ENCODE results near the gene WSB2. TPM values are rescaled to one million over a fixed set of nuclear protein-coding genes. Genes with fewer than 3 reads are reported as not detected.
"Not testable (repeated sequence)": the region's sequence is repeated elsewhere in the genome, so short reads cannot be mapped to it uniquely, and the experiment has no call there.

Gene WSB2
- total RNA-seq, 1 donor from 2014 or later = 46.0 TPM

DNA sequence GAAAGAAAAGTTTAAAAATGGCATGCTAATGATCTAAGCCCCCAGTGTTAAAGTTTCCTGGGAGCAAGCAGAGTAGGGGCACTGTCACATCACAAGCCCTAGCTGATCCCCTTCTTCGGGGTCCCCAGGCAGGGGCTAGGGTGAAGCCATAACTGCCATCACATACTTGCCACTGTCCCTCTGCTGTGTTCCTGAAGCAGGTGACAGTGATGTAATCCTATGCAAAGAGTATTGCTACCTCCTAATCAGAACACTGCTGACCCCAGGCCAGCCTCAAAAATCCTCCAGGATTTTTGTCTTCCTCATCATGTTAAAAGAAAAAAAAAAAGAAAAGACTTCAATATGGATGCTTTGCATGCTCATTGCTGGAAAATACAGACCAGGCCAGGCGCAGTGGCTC is 45.7 kb downstream of the WSB2 start:
- H3K27ac Mint-ChIP-seq = no peak overlapping the region
- H3K27me3 Mint-ChIP-seq = no peaks in the 10 kb centered on the region
- TF ChIP-seq, protein P1, sequence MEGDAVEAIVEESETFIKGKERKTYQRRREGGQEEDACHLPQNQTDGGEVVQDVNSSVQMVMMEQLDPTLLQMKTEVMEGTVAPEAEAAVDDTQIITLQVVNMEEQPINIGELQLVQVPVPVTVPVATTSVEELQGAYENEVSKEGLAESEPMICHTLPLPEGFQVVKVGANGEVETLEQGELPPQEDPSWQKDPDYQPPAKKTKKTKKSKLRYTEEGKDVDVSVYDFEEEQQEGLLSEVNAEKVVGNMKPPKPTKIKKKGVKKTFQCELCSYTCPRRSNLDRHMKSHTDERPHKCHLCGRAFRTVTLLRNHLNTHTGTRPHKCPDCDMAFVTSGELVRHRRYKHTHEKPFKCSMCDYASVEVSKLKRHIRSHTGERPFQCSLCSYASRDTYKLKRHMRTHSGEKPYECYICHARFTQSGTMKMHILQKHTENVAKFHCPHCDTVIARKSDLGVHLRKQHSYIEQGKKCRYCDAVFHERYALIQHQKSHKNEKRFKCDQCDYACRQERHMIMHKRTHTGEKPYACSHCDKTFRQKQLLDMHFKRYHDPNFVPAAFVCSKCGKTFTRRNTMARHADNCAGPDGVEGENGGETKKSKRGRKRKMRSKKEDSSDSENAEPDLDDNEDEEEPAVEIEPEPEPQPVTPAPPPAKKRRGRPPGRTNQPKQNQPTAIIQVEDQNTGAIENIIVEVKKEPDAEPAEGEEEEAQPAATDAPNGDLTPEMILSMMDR (conservative IDR thresholded peaks at IDR 0.05) = no peak
- no peak overlapping the region for H3K4me3 Mint-ChIP-seq
- peaks cover 15% of the 10 kb centered on the region for H3K4me1 Mint-ChIP-seq (ENCODE audit: unreplicated experiment)
- no peaks in the 10 kb centered on the region for H3K36me3 Mint-ChIP-seq
- no peaks in the 10 kb centered on the region for H3K9me3 Mint-ChIP-seq
- DNase-seq (ENCODE audit: extremely low spot score, unreplicated experiment) = no peak

DNA sequence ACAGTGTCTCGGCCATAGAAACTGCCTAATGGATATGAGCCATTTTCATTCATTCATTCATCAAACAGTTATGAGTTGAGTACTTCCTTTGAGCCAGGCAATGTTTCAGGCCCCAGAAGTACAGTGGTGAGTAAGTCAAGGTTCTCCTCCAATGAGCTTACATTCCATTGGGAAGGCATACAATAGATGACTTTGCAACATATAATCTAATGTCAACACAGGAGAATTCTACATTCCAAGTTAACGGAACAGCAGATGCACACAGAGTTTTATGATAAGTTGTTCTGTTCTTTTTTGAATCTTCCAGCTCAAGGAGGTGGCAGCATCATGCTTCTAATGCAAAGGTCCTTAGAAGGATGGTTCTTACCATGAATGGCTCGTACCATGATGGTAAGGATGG is 47.7 kb downstream of the WSB2 start:
- peaks cover 15% of the 10 kb centered on the region for H3K4me1 Mint-ChIP-seq (ENCODE audit: unreplicated experiment)
- no peak overlapping the region for H3K27ac Mint-ChIP-seq

DNA sequence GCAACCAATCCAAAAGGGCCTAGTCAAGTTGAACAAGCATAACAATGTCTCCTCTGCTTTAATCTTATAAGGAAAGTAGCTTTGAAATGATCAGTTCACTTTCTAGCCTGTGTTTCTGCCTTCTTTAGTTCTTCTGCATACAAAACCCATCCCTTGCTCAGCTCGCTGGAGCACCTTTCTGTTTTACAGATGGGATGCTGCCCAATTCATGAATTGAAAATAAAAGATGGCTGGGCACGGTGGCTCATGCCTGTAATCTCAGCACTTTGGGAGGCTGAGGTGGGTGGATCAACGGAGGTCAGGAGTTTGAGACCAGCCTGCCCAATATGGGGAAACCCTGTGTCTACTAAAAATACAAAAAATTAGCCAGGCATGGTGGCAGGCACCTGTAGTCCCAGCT is 49.0 kb downstream of the WSB2 start:
- Mint-ChIP-seq H3K36me3 (no peaks in the 10 kb centered on the region), H3K27ac (no peak overlapping the region), H3K9me3 (no peaks in the 10 kb centered on the region), H3K4me1 (ENCODE audit: unreplicated experiment) (peaks cover 9% of the 10 kb centered on the region), H3K27me3 (no peaks in the 10 kb centered on the region), H3K4me3 (no peak overlapping the region)
- TF ChIP-seq, protein P1 (conservative IDR thresholded peaks at IDR 0.05) = no peak
- DNase-seq (ENCODE audit: extremely low spot score, unreplicated experiment) = no peak

More for the DNA sequence above, 47.7 kb downstream of the WSB2 start:
- TF ChIP-seq, protein P1 (conservative IDR thresholded peaks at IDR 0.05) = no peak
- Mint-ChIP-seq H3K9me3 (no peaks in the 10 kb centered on the region), H3K27me3 (no peaks in the 10 kb centered on the region), H3K4me3 (no peak overlapping the region), H3K36me3 (no peaks in the 10 kb centered on the region)
- DNase-seq (ENCODE audit: extremely low spot score, unreplicated experiment) = no peak

DNA sequence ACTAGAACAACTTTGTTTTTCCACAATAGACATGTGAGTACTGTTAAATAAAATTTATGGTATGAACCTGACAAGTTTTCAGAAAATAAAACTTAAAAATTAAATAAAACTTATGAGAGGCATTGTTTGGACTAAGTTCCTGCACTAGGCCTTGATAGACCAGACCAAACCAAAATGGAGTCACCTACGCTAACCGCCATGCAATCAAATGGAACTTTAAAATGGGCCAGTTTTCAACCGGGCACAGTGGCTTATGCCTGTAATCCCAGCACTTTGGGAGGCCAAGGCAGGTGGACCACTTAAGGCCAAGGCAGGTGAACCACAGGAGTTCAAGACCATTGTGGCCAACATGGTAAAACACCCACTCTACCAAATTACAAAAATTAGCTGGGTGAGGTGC is 49.6 kb downstream of the WSB2 start:
- H3K4me1 Mint-ChIP-seq (ENCODE audit: unreplicated experiment) = peaks cover 8% of the 10 kb centered on the region
- H3K27me3 Mint-ChIP-seq = no peaks in the 10 kb centered on the region
- TF ChIP-seq, protein P1 (conservative IDR thresholded peaks at IDR 0.05) = no peak
- no peak for DNase-seq (ENCODE audit: extremely low spot score, unreplicated experiment)
- H3K4me3 Mint-ChIP-seq = no peak overlapping the region
- H3K36me3 Mint-ChIP-seq = no peaks in the 10 kb centered on the region
- H3K9me3 Mint-ChIP-seq = no peaks in the 10 kb centered on the region
- no peak overlapping the region for H3K27ac Mint-ChIP-seq

DNA sequence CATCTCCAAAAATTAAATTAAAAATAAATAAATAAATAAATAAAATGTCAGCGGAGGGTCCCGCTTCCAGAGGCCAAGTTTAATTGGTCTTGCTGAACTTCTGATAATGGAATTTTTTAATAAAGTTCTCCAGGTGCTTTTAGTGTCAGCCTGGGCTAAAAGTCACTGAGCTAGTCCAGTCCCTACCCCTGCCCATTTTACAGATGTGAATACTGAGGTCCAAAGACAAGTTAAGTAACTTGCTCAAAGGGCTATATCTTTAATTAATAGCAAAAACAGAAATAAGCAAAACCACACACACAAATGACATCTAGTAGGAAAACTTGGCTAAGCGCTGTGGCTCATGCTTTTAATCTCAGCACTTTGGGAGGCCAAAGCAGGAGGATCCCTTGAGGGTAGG is 50.1 kb downstream of the WSB2 start:
- DNase-seq (ENCODE audit: extremely low spot score, unreplicated experiment) = no peak
- Mint-ChIP-seq H3K27ac (no peak overlapping the region), H3K36me3 (no peaks in the 10 kb centered on the region), H3K4me3 (no peak overlapping the region), H3K4me1 (ENCODE audit: unreplicated experiment) (peaks cover 3% of the 10 kb centered on the region), H3K27me3 (no peaks in the 10 kb centered on the region), H3K9me3 (no peaks in the 10 kb centered on the region)
- TF ChIP-seq, protein P1 (conservative IDR thresholded peaks at IDR 0.05) = no peak

DNA sequence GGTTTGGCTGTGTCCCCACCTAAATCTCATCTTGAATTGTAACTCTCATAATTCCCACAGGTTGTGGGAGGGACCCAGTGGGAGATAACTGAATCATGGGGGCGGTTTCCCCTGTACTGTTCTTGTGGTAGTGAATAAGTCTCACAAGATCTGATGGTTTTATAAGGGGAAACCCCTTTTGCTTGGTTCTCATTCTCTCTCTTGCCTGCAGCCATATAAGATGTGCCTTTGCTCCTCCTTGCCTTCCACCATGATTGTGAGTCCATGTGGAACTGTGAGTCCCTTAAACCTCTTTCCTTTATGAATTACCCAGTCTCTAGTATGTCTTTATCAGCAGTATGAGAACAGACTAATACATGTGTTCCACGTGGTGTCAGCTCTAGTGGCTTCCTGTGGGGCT is 61.2 kb downstream of the WSB2 start:
- H3K9me3 Mint-ChIP-seq; H3K27me3 Mint-ChIP-seq; H3K27ac Mint-ChIP-seq; H3K4me3 Mint-ChIP-seq; H3K36me3 Mint-ChIP-seq; DNase-seq (ENCODE audit: extremely low spot score, unreplicated experiment); H3K4me1 Mint-ChIP-seq (ENCODE audit: unreplicated experiment): not testable (repeated sequence)

Data from type B pancreatic cell (in vitro differentiated cells).